ENCODE results near the gene TMEM239.
"Not testable (repeated sequence)": the region's sequence is repeated elsewhere in the genome, so short reads cannot be mapped to it uniquely, and the experiment has no call there.

TMEM239 gene

GRCh38 chr20:2816030-2816582 lies at the start of gene TMEM239:
Gene TMEM239, plus strand, starts transcription at chr20:2816364. Its CDS starts 191 bp downstream, at chr20:2816555.
- DNase-seq (ENCODE audit: low read depth in 3 of 3), result no peak

DNA sequence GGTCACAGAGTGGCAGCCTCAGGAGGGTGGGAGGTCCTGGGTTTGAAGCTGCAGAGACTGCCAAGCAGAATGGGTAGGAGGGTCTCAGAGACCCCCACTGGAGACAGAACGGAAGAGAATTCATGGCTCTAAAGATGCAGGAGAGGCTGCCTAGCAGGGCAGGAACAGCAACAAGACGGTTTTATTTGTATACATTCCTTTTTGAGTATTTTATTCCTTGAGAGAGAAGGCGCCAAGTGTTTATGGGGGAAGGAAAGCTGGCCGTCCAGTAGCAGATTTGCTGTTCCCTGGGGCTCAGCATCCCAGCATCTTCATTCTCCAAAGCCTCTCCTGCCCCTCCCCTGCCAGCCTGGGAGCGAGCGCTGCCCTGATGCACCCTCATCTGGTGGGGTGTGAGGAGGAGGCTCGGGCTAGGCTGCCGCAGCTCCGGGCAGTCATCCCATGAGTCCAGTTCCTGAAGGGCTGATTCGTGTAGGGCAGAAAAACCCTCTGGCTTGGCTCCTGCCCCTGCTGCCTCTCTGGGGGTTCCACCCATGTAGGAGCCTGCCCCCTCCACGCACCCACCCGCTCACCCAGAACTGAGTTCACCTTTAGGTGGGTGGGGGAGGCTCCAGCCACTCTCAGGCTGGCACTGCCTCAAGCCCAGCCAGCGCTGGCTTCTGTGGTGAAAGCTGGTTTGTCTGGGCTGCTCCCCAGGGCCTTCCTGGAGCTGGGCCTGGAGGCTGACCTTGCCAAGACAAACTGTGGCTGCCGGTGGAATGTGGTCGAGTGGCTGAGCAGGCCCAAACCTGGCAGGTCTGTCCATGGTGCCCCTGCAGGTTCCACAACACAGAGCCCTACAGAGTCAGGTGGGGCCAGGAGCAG lies 48.2 kb upstream of the TMEM239 start:
- DNase-seq (ENCODE audit: low read depth in 3 of 3), result no peak

- no peak for DNase-seq (ENCODE audit: low read depth in 3 of 3)
Measured at GRCh38 chr20:2768632-2769015, 47.5 kb upstream of the TMEM239 start.

GRCh38 chr20:2770091-2770490 lies 46.1 kb upstream of the TMEM239 start:
- not testable (repeated sequence) for DNase-seq (ENCODE audit: low read depth in 3 of 3)

- no peak for DNase-seq (ENCODE audit: low read depth in 3 of 3)
Measured at GRCh38 chr20:2771631-2772080, 44.5 kb upstream of the TMEM239 start.

GRCh38 chr20:2773812-2774211 lies 42.4 kb upstream of the TMEM239 start:
- no peak for DNase-seq (ENCODE audit: low read depth in 3 of 3)

DNA sequence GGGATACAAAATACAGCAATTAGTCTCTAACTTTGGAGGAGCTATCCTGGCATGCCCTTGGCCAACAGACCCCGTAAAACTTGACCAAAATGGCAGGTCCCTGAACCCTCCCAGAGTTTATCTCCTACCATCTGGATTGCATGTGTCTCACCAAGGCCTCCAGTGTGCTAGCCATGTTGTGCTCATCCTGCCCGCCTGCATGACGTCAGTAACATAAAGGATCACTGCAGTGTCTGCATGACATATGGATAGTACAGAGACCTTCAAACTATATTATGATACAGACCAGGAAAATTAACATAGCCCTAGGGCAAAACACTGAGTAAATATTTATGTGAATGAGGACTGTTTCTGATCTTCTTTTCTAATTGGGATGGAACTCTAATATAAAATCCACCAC lies 41.0 kb upstream of the TMEM239 start:
- DNase-seq (ENCODE audit: low read depth in 3 of 3), result no peak

- no peak for DNase-seq (ENCODE audit: low read depth in 3 of 3)
Measured at GRCh38 chr20:2778602-2779321, 37.4 kb upstream of the TMEM239 start.

DNA sequence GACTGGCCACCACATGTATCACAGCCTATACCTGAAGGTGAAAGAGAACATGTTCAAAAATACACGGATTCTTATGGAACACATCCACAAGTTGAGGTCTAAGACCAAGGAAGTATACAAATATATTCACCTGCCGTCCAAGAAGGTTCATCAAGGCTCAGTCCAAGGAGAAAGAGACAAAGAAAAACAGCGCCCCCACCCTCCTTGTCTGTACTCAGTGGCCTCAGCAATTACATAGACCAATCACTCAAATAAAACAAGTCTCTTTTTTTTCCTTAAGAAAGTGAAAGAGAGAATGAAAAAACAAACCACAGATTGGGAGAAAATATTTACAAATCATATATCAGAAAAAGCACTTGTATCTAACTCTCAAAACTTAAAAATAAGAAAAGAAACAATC lies 35.2 kb upstream of the TMEM239 start:
- DNase-seq (ENCODE audit: low read depth in 3 of 3), result no peak

- no peak for DNase-seq (ENCODE audit: low read depth in 3 of 3)
Measured at GRCh38 chr20:2783908-2784566, 32.1 kb upstream of the TMEM239 start.

- no peak for DNase-seq (ENCODE audit: low read depth in 3 of 3)
Measured at GRCh38 chr20:2793471-2793870, 22.7 kb upstream of the TMEM239 start.

DNA sequence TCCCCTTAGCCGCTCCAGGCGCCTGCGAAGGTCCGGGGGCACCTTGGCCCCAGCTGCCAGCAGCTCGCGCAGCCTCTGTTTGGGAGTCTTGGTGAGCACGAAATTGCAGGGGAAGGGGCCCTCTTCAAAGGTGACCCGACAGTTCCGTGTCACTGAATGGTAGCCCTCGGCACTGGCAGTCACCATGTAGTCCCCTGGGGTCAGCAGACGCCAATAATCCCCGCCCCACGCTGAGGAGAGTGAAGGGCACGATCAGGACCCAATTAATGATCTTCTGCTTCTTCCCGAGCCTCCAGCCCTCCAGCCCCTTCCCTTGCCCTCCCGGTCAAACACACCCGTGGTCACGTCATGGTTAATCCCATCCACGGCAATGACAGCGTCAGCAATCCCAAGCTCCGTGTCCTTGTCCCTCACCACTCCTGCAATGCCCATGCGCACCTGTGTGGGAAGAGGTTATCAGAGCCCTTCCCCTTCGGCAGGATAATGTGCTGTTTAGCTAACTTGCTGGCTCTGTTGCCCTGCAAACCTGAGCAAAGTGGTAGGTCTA lies 21.9 kb upstream of the TMEM239 start:
- DNase-seq (ENCODE audit: low read depth in 3 of 3), result no peak

GRCh38 chr20:2794866-2795447 lies 21.2 kb upstream of the TMEM239 start:
- DNase-seq (ENCODE audit: low read depth in 3 of 3), result no peak

DNA sequence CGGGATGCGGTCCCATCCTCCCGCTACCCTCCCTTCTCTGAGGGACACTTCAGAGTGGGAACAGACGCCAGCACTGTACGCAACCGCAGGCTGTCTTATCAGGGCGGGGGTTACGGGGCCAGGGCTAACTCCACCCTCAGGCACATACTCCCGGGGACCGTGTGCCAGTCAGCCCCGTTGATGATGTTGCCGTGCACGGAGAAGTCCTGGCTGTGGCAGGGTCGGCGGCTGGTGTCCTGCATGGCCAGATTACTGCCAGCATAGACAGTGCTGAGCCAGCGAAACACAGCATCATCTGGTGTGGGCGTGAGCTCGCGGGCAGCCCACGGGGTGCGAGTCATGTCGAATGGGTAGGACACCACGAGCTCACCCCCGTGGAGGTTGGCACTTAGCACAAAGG lies 20.7 kb upstream of the TMEM239 start:
- DNase-seq (ENCODE audit: low read depth in 3 of 3), result no peak

- no peak for DNase-seq (ENCODE audit: low read depth in 3 of 3)
Measured at GRCh38 chr20:2796011-2796660, 20.0 kb upstream of the TMEM239 start.

DNA sequence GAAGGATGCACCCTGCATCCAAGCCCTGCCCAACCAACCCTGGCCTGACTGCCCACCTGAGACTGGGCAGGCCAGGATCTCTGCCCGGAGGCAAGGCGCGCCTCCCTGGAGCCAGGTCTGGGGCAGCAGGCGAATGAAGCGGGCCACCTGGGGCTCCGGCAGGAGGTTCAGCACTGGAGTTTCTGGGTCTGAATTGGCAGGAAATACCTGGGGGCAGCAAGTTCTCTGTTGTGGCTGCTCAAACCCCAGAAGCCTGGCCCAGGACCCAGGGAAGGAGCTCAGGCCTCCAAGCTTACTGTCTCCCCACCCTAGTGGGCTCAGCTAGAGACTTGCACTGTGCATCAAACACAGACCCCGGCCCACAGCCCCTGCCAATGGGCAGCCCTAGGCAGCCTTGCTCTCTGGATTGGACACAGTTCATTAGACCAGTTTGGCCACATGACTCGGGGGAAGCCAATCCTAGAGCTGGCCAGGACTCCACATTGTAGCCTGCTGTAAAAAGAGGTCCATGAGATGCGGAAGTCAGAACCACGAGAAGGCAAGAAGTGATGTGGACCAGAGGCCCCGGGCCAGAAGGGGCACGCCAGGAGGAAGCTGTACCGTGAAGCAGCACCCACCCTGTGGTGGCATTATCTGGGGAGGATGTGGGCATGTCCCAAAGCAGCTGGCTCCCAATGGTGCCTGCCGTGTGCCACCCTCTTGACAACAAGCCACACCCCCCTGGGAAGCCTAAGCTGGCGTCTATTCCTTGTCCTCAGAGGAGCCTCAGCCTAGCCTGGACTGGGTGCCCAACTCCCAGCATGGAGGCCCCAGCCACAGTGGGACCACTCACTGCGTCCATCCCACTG lies 18.8 kb upstream of the TMEM239 start:
- no peak for DNase-seq (ENCODE audit: low read depth in 3 of 3)

- no peak for DNase-seq (ENCODE audit: low read depth in 3 of 3)
Measured at GRCh38 chr20:2798095-2798805, 17.9 kb upstream of the TMEM239 start.

- DNase-seq (ENCODE audit: low read depth in 3 of 3), result no peak
Measured at GRCh38 chr20:2798814-2799213, 17.4 kb upstream of the TMEM239 start.

DNA sequence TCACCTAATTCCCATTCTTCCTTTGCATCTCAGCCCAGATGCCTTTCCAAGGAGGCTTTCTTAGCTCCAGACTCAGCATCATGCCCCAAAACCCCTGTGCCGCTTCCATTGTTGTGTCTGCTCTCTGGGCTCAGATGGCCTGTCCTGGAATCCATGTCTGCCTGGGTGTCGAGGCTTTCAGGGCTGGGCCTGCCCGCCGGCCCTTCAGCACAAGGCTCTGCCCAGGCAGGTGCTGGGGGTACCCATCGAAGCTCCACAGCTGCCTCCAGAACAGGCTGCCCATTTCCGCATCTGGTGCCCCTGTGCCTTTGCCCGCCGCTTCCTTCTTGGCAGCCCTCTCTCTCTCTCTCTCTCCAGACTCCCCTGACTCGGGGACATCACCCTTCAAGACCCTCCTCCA lies 16.9 kb upstream of the TMEM239 start:
- DNase-seq (ENCODE audit: low read depth in 3 of 3), result no peak

Measured in stimulated activated CD4-positive, alpha-beta T cell treated with anti-CD3 and anti-CD28 coated beads, TNF-alpha, amount 100 ng/mL, for 24 hours (primary cell).